ENCODE data around the gene ATP5F1E.
"Not testable (repeated sequence)": the region's sequence is repeated elsewhere in the genome, so short reads cannot be mapped to it uniquely, and the experiment has no call there.

Gene ATP5F1E

DNA sequence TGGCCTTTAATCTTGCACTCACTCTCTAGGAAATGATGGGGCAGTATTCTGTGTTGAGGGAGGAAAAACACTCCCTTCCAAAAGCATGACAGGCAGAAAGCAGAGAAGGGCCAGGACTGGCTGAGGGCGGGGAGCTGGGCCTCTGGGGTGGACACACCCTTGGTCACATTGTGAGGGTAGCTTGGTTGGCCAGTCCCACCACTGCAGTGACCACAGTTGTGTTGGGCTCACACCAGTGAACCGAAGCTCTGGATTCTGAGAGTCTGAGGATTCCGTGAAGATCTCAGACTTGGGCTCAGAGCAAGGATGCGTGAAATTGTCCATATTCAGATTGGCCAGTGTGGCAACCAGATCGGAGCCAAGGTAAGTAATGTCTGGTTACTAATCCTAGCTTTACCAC lies 12.9 kb downstream of the ATP5F1E start, which contains the start of gene TUBB1:
Gene TUBB1 (plus strand): TSS at position 213 of the 400 bp plus-strand sequence. CDS start 94 bp downstream, at position 307.
- no peak for DNase-seq (ENCODE audit: low read depth)

DNA sequence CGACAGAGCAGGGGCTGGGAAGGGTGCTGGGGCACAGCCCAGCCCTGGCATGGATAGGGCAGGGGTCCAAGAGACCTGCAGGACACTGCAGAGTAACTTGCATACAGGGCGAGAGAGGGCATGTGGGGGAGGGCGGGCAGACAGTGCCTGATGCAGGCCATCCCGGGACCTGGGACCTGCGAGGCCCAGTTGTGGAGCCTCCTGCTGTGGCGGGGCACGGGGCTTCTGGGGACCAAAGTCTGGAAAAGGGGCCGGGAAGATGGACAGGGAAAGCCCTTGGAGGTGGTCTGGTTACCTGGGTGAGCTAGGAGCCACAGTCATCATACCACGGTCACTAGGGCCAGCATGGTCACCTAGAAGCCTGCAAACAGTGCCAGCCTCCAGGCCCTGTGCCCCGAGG lies 13.3 kb downstream of the ATP5F1E start:
- no peak for DNase-seq (ENCODE audit: low read depth)

- no peak for DNase-seq (ENCODE audit: low read depth)
These were observed 14.5 kb downstream of the ATP5F1E start for GRCh38 chr20:59017493-59018231.

DNA sequence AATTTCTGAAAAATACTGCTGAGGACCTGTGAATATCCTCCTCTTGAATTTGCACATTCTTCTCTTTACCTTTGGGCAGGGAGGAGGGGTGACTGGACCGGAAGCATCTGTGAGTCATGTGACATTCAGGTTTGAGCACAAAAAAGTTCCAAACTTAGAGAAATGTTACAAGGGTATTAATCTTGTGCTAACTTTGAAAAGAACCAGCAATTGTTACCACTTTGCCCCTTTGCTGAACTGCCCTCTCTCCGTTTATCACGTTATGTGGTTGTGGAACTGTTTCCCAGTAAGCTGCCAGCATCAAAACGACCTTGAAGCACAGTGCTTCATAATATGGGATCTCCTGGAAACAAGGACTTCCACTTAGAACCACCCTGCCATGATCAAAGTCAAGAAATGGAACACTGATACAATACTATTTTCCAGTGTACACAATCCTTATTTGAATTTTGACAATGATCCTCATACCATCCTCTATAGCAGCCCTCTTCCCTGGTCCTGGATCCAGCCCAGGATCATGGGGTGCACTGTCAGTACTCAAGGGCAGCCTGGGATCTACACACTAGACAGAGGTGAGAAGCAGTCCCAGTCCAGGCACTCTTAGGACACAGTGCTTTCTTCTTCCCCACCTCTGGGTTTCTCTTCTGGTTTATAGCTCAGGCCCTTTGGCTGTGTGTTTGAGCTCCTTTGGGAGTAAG lies 15.2 kb downstream of the ATP5F1E start:
- DNase-seq (ENCODE audit: low read depth) = no peak

GRCh38 chr20:59015812-59016711 lies 16.1 kb downstream of the ATP5F1E start:
- DNase-seq (ENCODE audit: low read depth) = no peak

DNA sequence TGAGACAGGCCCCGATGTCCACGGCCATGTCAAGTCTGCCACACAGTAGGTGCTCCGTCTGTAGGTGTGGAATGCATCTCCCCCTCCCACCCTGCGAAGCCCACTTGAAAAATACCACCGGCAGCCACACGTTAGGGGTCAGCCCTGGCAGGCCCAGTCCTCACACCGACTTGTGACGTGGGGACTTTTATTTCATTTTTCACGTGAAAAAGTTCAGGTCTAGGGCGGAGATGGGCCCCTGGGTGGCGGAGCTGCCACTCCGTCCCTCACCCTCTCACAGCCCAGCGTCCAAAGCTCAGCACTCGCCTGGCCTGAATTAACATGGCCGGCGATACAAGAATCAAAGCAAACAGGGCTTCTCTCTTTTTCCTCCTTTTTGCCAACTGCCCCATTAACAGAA lies 16.7 kb downstream of the ATP5F1E start:
- no peak for DNase-seq (ENCODE audit: low read depth)

- DNase-seq (ENCODE audit: low read depth) = no peak
These were observed 17.3 kb downstream of the ATP5F1E start for GRCh38 chr20:59014680-59015389.

DNA sequence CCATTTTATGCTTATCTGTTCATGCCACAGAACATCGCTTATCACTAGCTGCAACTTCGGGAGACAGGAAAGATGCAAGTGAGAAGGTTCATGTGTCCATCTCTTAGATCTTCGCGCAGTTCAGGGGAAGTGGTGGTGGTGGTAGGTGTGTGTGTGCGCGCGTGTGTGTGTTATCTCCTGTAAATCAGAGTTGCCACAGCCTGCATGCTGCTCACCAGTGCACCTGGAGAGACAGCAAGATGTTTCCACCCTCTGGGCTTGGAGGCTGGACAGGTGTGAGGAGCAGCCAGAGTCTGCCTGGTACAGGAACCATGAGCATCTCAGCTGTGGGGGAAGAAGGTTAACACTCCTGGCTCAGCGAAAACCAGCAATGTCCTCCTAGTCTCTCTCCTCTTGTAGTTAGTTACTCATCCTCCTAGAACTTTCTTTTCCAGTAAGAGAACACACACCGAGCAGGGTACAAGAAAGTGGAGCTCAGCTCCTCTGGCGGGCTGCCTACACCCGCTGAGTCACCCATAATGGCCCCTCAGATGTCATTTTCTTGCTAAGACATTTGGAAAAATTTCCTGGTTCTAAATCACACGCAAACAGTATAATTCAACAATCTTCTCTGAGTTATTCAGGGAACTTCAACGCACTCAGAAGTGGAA lies 18.1 kb downstream of the ATP5F1E start:
- no peak for DNase-seq (ENCODE audit: low read depth)

DNA sequence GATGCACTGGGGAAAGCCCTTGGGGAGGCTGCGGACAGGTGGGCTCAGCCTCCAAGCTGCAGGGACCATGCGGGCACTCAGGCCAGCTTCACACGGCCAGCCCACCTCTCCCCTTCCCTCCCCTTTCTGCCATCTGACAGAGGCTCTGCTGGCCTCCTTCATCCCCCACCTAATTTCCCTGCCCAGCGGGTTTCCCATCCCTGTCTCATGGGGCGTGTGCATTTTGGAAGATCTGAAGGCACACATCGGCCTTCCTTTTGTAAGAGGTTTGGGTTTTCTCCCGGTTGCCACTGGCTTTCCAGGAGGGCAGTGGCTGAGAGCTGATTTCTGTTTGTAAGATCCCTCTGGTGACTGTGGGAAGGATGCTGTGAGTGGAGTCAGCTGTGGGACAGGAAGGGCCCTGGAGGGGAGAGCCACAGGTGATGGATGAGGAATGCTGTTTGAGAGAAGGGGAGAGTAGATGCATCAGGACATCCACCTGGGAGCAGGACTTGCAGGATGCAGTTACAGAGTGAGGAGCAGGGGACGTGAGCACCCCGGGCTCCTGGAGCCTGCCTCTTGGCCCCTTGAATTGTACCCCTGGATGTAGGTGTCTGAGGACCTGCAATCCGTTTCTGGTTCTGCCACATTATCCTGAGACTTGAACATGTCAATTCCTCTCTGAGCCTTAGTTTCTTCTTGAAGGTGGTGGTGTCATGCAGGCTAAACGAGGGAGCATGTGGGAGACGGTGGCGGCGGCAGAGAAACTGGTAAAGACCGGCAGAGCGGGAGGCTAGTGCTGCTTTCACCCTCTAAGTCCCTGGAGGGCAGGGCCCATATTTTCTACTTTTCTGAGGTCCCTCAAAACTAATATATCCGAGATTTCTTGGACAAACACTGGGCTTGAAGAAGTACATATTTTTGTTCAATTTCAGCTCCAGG lies 18.8 kb downstream of the ATP5F1E start:
- DNase-seq (ENCODE audit: low read depth) = no peak

- DNase-seq (ENCODE audit: low read depth) = not testable (repeated sequence)
These were observed 20.3 kb downstream of the ATP5F1E start for GRCh38 chr20:59011874-59012157.

DNA sequence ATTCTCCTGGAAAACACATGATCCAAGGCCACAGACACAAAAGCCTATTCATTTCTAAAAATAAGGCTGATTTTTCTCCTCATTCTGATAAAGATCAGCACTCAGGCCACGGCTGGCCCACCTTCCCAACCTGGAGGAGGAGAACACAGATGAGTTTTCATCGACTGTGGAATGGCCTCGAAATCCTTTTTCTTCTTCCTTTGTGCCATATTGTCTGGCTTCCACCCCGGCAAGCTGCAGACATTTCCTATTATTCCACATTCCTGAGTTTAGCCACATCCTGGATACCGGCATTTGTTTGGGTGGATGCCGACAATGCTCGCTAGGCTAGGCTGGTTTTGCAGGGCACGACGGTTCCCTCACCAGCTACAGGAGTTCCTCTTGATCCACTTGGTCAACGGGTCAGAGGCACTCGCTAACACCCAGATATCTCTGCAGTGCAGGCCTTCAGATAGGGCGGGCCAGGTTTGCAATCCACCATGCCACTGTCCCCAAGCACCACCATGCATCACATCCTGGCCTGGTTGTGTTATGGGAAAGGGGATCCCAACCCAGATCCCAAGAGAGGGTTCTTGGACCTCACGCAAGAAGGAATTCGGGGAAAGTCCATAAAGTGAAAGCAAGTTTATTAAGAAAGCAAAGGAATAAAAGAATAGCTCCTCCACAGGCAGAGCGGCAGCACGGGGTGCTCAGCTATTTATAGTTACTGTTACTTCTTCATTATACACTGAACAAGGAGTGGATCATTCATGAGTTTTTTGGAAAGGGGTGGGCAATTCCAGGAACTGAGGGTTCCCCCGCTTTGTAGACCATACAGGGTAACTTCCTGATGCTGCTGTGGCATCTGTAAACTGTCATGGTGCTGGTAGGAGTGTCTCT lies 20.9 kb downstream of the ATP5F1E start:
- DNase-seq (ENCODE audit: low read depth) = no peak

- no peak for DNase-seq (ENCODE audit: low read depth)
These were observed 21.7 kb downstream of the ATP5F1E start for GRCh38 chr20:59010321-59010994.

GRCh38 chr20:59008715-59009336 lies 23.3 kb downstream of the ATP5F1E start:
- no peak for DNase-seq (ENCODE audit: low read depth)

DNA sequence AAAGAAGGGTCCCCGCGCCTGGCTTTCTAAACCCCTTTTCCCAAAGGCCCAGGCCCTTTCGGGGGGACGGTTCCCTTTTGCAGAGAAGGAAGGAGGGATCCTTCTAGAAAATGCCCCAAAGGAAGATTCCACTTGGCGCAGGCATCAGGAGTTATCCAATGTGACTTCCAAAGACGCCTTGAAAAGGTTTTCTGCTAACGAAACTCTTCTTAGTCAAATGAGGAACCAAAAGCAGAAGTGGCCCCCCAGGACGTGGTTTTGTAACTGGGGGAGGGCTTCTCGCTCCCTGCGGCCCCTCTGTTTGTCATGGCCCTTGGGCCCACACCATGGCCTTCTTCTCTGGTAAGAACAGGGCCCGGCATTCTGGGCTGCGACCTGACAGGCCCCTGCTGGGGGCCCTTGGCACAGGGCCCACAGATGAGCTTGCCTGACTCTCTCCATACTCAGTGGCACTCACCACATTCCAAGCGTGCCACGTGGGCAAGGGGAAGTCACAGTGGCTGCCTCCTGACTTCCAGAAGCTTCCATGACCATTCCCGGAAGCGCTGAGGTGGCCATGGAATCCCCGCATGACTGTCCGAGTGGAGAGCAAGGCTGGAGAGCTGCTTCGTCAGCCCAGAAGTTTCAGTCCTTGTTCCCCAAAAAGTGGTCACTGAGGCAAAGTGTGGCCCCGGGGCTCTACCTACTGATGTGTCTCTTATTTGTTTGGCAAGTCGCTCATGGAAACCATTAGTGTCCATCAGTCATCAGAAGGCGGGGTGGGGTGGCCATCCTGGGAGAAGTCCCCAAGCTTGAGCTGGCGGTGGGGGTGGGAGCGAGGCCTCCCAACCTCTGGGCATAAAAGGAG lies 24.2 kb downstream of the ATP5F1E start:
- no peak for DNase-seq (ENCODE audit: low read depth)

- no peak for DNase-seq (ENCODE audit: low read depth)
These were observed 25.1 kb downstream of the ATP5F1E start, which contains the start of gene CTSZ for GRCh38 chr20:59006864-59007664. Gene CTSZ, minus strand, starts transcription at chr20:59007254. Its CDS starts 126 bp downstream, at chr20:59007128.

- no peak for DNase-seq (ENCODE audit: low read depth)
These were observed 25.8 kb downstream of the ATP5F1E start for GRCh38 chr20:59006167-59006863.
